GM23338 (cell line): Measurements from ENCODE around the gene PAX4. TPM values are rescaled to one million over a fixed set of nuclear protein-coding genes. Genes with fewer than 3 reads are reported as not detected.

Experiments
- ATAC-seq: fragments of 200-7000 bp; cut with Tn5 transposase; 3 replicates; pipeline ENCODE4 v1.9.1; 2020
- DNase-seq: peaks from one replicate; pipeline ENCODE4 v3.0.0-alpha.2; 2015; ENCODE audit warnings: low spot score
- H2AFZ ChIP-seq: fragments of 200-600 bp; sonication (generic); 2 replicates; pipeline ENCODE4 v1.8.0; 2016; ENCODE audit warnings: antibody characterized with exemption, mild to moderate bottlenecking, moderate library complexity
- H3F3A ChIP-seq: fragments of 200-600 bp; sonication (generic); replicated peaks from 2 replicates; pipeline ENCODE4 v1.8.0; 2017; ENCODE audit warnings: antibody characterized with exemption, mixed run types, low read depth
- H3K27ac ChIP-seq: fragments of 200-600 bp; sonication (generic); 2 replicates; pipeline ENCODE4 v1.6.1; 2016; ENCODE audit warnings: low read depth
- H3K27me3 ChIP-seq: fragments of 200-600 bp; sonication (generic); 2 replicates; pipeline ENCODE4 v1.8.0; 2016; ENCODE audit warnings: mild to moderate bottlenecking, mixed run types, moderate library complexity; ENCODE audit not compliant: insufficient read depth
- H3K36me3 ChIP-seq: fragments of 200-600 bp; sonication (generic); 2 replicates; pipeline ENCODE4 v1.8.0; 2016; ENCODE audit warnings: mild to moderate bottlenecking; ENCODE audit not compliant: insufficient read depth
- H3K4me1 ChIP-seq: fragments of 200-600 bp; sonication (generic); 2 replicates; pipeline ENCODE4 v1.8.0; 2016; ENCODE audit warnings: mild to moderate bottlenecking, moderate library complexity; ENCODE audit not compliant: insufficient read depth
- H3K4me2 ChIP-seq: fragments of 200-600 bp; sonication (generic); 2 replicates; pipeline ENCODE4 v1.7.1; 2017; ENCODE audit warnings: mixed run types
- H3K4me3 ChIP-seq: fragments of 200-600 bp; sonication (generic); 2 replicates; pipeline ENCODE4 v1.6.1; 2016; ENCODE audit warnings: mixed run types
- H3K79me2 ChIP-seq: fragments of 200-600 bp; sonication (generic); replicated peaks from 2 replicates; pipeline ENCODE4 v1.8.0; 2017; ENCODE audit warnings: mild to moderate bottlenecking; ENCODE audit not compliant: insufficient read depth
- H3K9me2 ChIP-seq: fragments of 200-600 bp; sonication (generic); 2 replicates; pipeline ENCODE4 v1.8.0; 2017; ENCODE audit not compliant: insufficient read depth
- H4K20me1 ChIP-seq: fragments of 200-600 bp; sonication (generic); replicated peaks from 2 replicates; pipeline ENCODE4 v1.8.0; 2017; ENCODE audit warnings: mild to moderate bottlenecking; ENCODE audit not compliant: insufficient read depth
- H3K27ac Mint-ChIP-seq: 2 replicates; pipeline ENCODE4 v1.8.0; 2020; ENCODE audit warnings: inconsistent platforms, mild to moderate bottlenecking, moderate library complexity, mixed read lengths
- H3K27me3 Mint-ChIP-seq: 3 replicates; pipeline ENCODE4 v1.8.0; 2022; ENCODE audit warnings: low read depth, mild to moderate bottlenecking, moderate library complexity, mixed read lengths, inconsistent platforms; ENCODE audit not compliant: insufficient read depth, poor library complexity
- H3K36me3 Mint-ChIP-seq: 3 replicates; pipeline ENCODE4 v1.8.0; 2021; ENCODE audit warnings: low read depth, mild to moderate bottlenecking, inconsistent platforms, moderate library complexity, mixed read lengths
- H3K4me1 Mint-ChIP-seq: 3 replicates; pipeline ENCODE4 v1.8.0; 2020; ENCODE audit warnings: mild to moderate bottlenecking, inconsistent platforms, mixed read lengths
- H3K4me3 Mint-ChIP-seq: 3 replicates; pipeline ENCODE4 v1.8.0; 2021; ENCODE audit warnings: moderate library complexity, mild to moderate bottlenecking, inconsistent platforms, mixed read lengths
- H3K9me3 Mint-ChIP-seq: 3 replicates; pipeline ENCODE4 v1.8.0; 2020; ENCODE audit warnings: moderate library complexity, mild to moderate bottlenecking, inconsistent platforms, mixed read lengths
- CTCF ChIP-seq, 2 experiments: fragments of 200-600 bp in 1 of 2; sonication (generic) in 1 of 2; conservative IDR thresholded peaks; 2 replicates each; pipeline versions ENCODE4 v1.5.1 to v1.6.1; 2016 to 2017; ENCODE audit warnings: antibody characterized with exemption in 2 of 2, low read depth in 2 of 2, mild to moderate bottlenecking in 2 of 2, moderate library complexity in 1 of 2
- ETS1 ChIP-seq: IDR thresholded peaks from 2 replicates; pipeline ENCODE4 v1.6.1; 2016; ENCODE audit warnings: antibody characterized with exemption
- EZH2 ChIP-seq: fragments of 200-600 bp; sonication (generic); IDR thresholded peaks from one replicate; pipeline ENCODE4 v1.8.0; 2017; ENCODE audit warnings: antibody characterized with exemption, mild to moderate bottlenecking, low read depth; ENCODE audit not compliant: unreplicated experiment
- EZH2phosphoT487 ChIP-seq: fragments of 200-600 bp; sonication (generic); IDR thresholded peaks from one replicate; pipeline ENCODE4 v1.8.1; 2018; ENCODE audit warnings: antibody characterized with exemption; ENCODE audit not compliant: unreplicated experiment
- JUNB ChIP-seq: IDR thresholded peaks from one replicate; pipeline ENCODE4 v1.6.1; 2016; ENCODE audit warnings: antibody characterized with exemption; ENCODE audit not compliant: unreplicated experiment
- REST ChIP-seq: IDR thresholded peaks from one replicate; pipeline ENCODE4 v1.6.1; 2018; ENCODE audit warnings: antibody characterized with exemption; ENCODE audit not compliant: unreplicated experiment
- ZNF462 ChIP-seq: fragments of 250-450 bp; sonication (Bioruptor Pico); IDR thresholded peaks from 2 replicates; pipeline ENCODE4 v1.5.0; 2020; ENCODE audit warnings: mild to moderate bottlenecking, moderate library complexity
- polyA plus RNA-seq: library from polyadenylated mRNA; unstranded; fragments of >200 nt; fragmentation: Nextera tagmentation; extraction: Ambion mirVana; gene quantifications from 2 replicates; pipeline ENCODE4 v1.2.1, GENCODE V29; 2016
- total RNA-seq: library from RNA; depleted of rRNA; stranded (reverse); fragments of >200 nt; shearing (Covaris generic); gene quantifications from 2 replicates; pipeline ENCODE4 v1.2.3, GENCODE V29; 2014

PAX4 gene
- total and polyA plus RNA-seq, 2 experiments from 2014 or later: not detected

GRCh38 chr7:127644484-127644883 lies 26.5 kb upstream of the PAX4 start:
- Histone ChIP-seq H3F3A (no peaks in the 10 kb centered on the region), H3K4me3 (no peak overlapping the region), H3K79me2 (no peaks in the 10 kb centered on the region), H4K20me1 (no peaks in the 10 kb centered on the region), H2AFZ (no peak overlapping the region), H3K4me2 (no peak overlapping the region), H3K4me1 (no peaks in the 10 kb centered on the region), H3K9me2 (no peaks in the 10 kb centered on the region), H3K36me3 (no peaks in the 10 kb centered on the region), H3K27ac (no peak overlapping the region; the same call in 1 of the 2 replicates), H3K27me3 (no peaks in the 10 kb centered on the region)
- no peak for DNase-seq
- no peak for ATAC-seq
- Mint-ChIP-seq H3K27ac (no peak overlapping the region), H3K4me1 (peaks cover 8% of the 10 kb centered on the region), H3K36me3 (no peaks in the 10 kb centered on the region), H3K4me3 (no peak overlapping the region), H3K9me3 (no peaks in the 10 kb centered on the region), H3K27me3 (peaks cover 2% of the 10 kb centered on the region)
- TF ChIP-seq REST: no peak
- no peak for TF ChIP-seq CTCF (conservative IDR thresholded peaks at IDR 0.05; ENCODE audit: low read depth in 2 of 2)
- TF ChIP-seq EZH2: no peak
- no peak for TF ChIP-seq ZNF462 (CRISPR knock-in tag)
- no peak for TF ChIP-seq ETS1
- TF ChIP-seq JUNB: no peak
- no peak for TF ChIP-seq EZH2phosphoT487
